Sigmoid colon (tissue), 7 donors: ENCODE measurements around the gene CAMK1D. TPM values are rescaled to one million over a fixed set of nuclear protein-coding genes. Genes with fewer than 3 reads are reported as not detected.

Experiments
- DNase-seq: peaks from one replicate; pipeline ENCODE4 v3.0.0-alpha.2; 2019
- H3K27ac ChIP-seq, 4 donors: fragments of 200-600 bp; sonication (generic); one replicate each; pipeline ENCODE4 v1.5.1; 2016 to 2019; ENCODE audit warnings: mild to moderate bottlenecking in 1 of 4
- H3K27me3 ChIP-seq, 3 donors: fragments of 200-600 bp; sonication (generic); one replicate each; pipeline ENCODE4 v1.5.1; 2019; ENCODE audit warnings: mild to moderate bottlenecking in 1 of 3
- H3K36me3 ChIP-seq, 4 donors: fragments of 200-600 bp; sonication (generic); one replicate each; pipeline ENCODE4 v1.5.1; 2016 to 2019
- H3K4me1 ChIP-seq, 4 donors: fragments of 200-600 bp; sonication (generic); one replicate each; pipeline ENCODE4 v1.5.1; 2017 to 2019
- H3K4me3 ChIP-seq, 4 donors: fragments of 200-600 bp; sonication (generic); one replicate each; pipeline ENCODE4 v1.5.1; 2017 to 2019; ENCODE audit warnings: mild to moderate bottlenecking in 2 of 4, moderate library complexity in 1 of 4
- H3K9me3 ChIP-seq, 4 donors: fragments of 200-600 bp in 3 of 4; sonication (generic) in 3 of 4; one replicate each; pipeline versions ENCODE4 v1.5.1 to v1.6.1; 2013 to 2019
- EP300 ChIP-seq, 4 donors: sonication (generic); formaldehyde crosslinking; IDR thresholded peaks; one replicate each; pipeline ENCODE4 v1.6.1; 2017; ENCODE audit warnings: antibody characterized with exemption in 4 of 4
- POLR2A ChIP-seq, 2 donors: fragments of 450-650 bp; IDR thresholded peaks; one replicate each; pipeline ENCODE4 v1.6.1; 2016; ENCODE audit warnings: antibody characterized with exemption in 2 of 2, mild to moderate bottlenecking in 2 of 2, moderate library complexity in 2 of 2
- POLR2AphosphoS5 ChIP-seq, 4 donors: sonication (generic); formaldehyde crosslinking; IDR thresholded peaks; one replicate each; pipeline ENCODE4 v1.6.1; 2017; ENCODE audit warnings: antibody characterized with exemption in 4 of 4
- WGBS, 2 donors: extraction: QIAGEN DNeasy Blood & Tissue Kit; methylation state at CpG; one replicate each; pipeline ENCODE4 v1.1.7; 2013; 5-methylcytosine and 5-hydroxymethylcytosine counted together
- intact Hi-C: fragments of 100-400 bp; cut with DNase I; formaldehyde crosslinking; loops from one replicate; pipeline ENCODE4 v1.15.1; 2023
- polyA plus RNA-seq, 3 donors: library from polyadenylated mRNA; stranded (reverse); fragments of 200-250 nt; gene quantifications; one replicate each; pipeline ENCODE4 v1.2.3, GENCODE V29; 2013
- total RNA-seq, 4 donors: library from RNA; depleted of rRNA; stranded (reverse); fragments of >200 nt; gene quantifications; one replicate each; pipeline ENCODE4 v1.1.0, GENCODE V29; 2016
- TF ChIP-seq, protein P1 (sequence below), 4 experiments: fragments of 450-650 bp in 3 of 4; fragments of 200-600 bp in 1 of 4; IDR thresholded peaks; one replicate each; pipeline ENCODE4 v1.5.1; 2016 to 2019; ENCODE audit warnings: antibody characterized with exemption in 4 of 4, mild to moderate bottlenecking in 3 of 4, moderate library complexity in 2 of 4
- donor health status: healthy with polysubstance abuse.
- donor health status: Bipolar disorder and iron deficiency.
- donor health status: healthy.

CAMK1D gene
- total and polyA plus RNA-seq, 7 donors, result 7.2 to 11.5 (median 8.6) TPM

- Histone ChIP-seq H3K36me3 (no peaks in the 10 kb centered on the region), H3K4me1 (no peaks in the 10 kb centered on the region), H3K27ac (no peak overlapping the region), H3K9me3 (no peaks in the 10 kb centered on the region), H3K27me3 (no peaks in the 10 kb centered on the region), H3K4me3 (no peak overlapping the region)
- intact Hi-C loops, result no loop called here
- TF ChIP-seq, protein P1, sequence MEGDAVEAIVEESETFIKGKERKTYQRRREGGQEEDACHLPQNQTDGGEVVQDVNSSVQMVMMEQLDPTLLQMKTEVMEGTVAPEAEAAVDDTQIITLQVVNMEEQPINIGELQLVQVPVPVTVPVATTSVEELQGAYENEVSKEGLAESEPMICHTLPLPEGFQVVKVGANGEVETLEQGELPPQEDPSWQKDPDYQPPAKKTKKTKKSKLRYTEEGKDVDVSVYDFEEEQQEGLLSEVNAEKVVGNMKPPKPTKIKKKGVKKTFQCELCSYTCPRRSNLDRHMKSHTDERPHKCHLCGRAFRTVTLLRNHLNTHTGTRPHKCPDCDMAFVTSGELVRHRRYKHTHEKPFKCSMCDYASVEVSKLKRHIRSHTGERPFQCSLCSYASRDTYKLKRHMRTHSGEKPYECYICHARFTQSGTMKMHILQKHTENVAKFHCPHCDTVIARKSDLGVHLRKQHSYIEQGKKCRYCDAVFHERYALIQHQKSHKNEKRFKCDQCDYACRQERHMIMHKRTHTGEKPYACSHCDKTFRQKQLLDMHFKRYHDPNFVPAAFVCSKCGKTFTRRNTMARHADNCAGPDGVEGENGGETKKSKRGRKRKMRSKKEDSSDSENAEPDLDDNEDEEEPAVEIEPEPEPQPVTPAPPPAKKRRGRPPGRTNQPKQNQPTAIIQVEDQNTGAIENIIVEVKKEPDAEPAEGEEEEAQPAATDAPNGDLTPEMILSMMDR (IDR thresholded peaks at IDR 0.05), result no peak
- TF ChIP-seq EP300 (IDR thresholded peaks at IDR 0.05), result no peak
- TF ChIP-seq POLR2AphosphoS5 (IDR thresholded peaks at IDR 0.05), result no peak
- no peak for TF ChIP-seq POLR2A (IDR thresholded peaks at IDR 0.05)
- DNase-seq, result no peak
- 97% methylated on average over 17 of the region's 17 CpGs for WGBS, 2 donors
Measured at GRCh38 chr10:12615296-12616220, 266.2 kb downstream of the CAMK1D start.

DNA sequence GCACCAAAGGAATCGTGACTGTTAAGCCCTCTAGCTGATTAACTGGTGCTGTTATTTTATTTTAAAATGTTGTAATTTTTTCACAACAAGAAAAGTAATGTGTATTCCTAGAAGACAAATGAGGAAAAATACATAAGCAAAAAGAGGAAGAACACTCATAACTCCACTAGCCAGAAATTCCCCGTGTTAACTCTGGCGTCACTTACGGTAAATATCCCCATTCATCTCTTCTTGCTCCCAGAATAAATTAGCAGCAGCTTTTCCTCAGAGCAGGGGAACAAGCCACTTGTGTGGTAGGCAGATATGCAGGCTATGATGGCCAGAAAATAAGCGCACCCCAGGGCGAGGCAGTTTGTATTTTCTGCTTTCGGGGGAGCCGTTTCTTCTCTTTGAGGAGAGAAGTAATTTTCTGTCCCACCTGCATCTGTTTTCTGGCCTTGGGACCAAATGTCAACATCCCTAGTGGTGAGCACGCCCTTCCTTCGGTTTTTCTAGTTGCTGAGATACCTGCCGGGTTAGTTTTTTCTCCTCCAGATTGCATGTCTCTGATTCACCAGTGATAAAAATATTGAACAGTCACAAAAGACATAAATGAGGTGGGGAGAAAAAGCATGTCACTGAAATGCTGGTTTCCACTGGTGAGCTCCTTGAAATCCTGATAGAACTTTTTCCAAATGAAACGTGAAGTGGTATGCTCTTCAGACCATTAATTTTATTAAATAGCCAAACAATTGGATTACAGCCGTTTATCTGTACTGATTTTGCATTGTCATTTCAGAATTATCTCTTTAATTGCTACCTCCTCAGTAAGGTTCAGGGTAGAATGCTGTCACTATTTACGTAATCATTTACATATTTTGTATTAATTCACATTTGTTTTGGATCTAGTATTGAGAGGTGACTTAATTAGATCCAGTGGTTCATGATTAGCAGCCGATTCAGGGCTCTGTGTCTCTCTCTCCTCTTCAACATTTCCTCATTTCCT is 268.1 kb downstream of the CAMK1D start:
- H3K4me3 ChIP-seq, result no peak overlapping the region
- H3K9me3 ChIP-seq, result no peaks in the 10 kb centered on the region
- intact Hi-C loops, result no loop called here
- TF ChIP-seq POLR2AphosphoS5 (IDR thresholded peaks at IDR 0.05) (no peak), EP300 (IDR thresholded peaks at IDR 0.05) (no peak), POLR2A (IDR thresholded peaks at IDR 0.05) (no peak)
- TF ChIP-seq, protein P1 (IDR thresholded peaks at IDR 0.05), result no peak
- no peaks in the 10 kb centered on the region for H3K27me3 ChIP-seq
- no peak overlapping the region for H3K27ac ChIP-seq
- 22 to 55% methylated on average over 15 of the region's 15 CpGs for WGBS, 2 donors
- no peaks in the 10 kb centered on the region for H3K36me3 ChIP-seq
- no peaks in the 10 kb centered on the region for H3K4me1 ChIP-seq
- no peak for DNase-seq

DNA sequence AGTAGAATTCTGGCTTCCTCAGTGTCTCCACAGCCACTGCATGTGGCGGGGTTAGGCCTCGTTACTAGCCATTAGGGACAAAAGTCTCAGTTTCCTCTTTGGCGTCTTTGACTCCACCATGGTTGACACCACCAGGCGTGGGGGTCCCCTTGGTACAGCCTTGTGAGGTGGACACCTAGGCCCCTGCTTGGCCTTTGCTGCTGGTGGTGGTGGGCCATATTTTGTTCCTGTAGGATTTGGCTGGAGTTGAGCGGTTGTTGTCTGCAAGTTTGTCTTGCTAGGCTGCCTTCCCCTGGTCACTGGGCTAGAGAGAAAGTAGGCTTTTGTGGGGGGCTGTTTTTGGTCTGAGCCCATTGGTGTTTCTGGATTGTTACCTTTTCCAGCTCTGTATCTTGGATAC is 272.7 kb downstream of the CAMK1D start:
- Histone ChIP-seq H3K4me3 (no peak overlapping the region), H3K9me3 (no peaks in the 10 kb centered on the region), H3K27ac (no peak overlapping the region), H3K4me1 (no peaks in the 10 kb centered on the region), H3K27me3 (no peaks in the 10 kb centered on the region), H3K36me3 (no peaks in the 10 kb centered on the region)
- no peak for DNase-seq
- WGBS, 2 donors, result 86 to 98% methylated on average over 5 of the region's 5 CpGs
- intact Hi-C loops, result no loop called here
- no peak for TF ChIP-seq EP300 (IDR thresholded peaks at IDR 0.05)
- TF ChIP-seq, protein P1 (IDR thresholded peaks at IDR 0.05), result no peak
- no peak for TF ChIP-seq POLR2AphosphoS5 (IDR thresholded peaks at IDR 0.05)
- no peak for TF ChIP-seq POLR2A (IDR thresholded peaks at IDR 0.05)

DNA sequence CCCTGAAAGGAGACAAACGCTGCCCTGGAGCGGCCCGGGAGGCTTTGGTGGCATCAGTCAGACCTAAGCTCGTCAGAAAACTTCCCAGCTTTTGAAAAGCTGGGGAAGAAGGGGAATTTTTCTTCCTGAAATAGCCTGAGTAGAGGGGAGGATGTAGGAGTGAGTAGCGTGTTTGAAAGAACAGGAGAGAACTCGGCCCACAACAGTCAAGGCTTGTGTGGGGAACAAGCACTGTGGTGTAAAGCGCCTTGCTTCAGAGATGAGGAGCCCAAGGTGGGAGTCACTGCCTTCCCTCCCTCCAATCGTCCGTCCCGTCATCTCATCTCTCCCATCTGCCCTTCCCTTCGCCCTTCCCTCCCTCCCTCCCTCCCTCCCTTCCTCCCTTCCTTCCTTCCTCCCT is 273.3 kb downstream of the CAMK1D start:
- Histone ChIP-seq H3K36me3 (no peaks in the 10 kb centered on the region), H3K27ac (no peak overlapping the region), H3K27me3 (no peaks in the 10 kb centered on the region), H3K4me3 (no peak overlapping the region), H3K4me1 (no peaks in the 10 kb centered on the region), H3K9me3 (no peaks in the 10 kb centered on the region)
- TF ChIP-seq, protein P1 (IDR thresholded peaks at IDR 0.05), result no peak
- intact Hi-C loops, result no loop called here
- WGBS, 2 donors, result 93% methylated on average over 11 of the region's 11 CpGs
- no peak for DNase-seq
